Activated CD4-positive, alpha-beta T cell treated with anti-CD3 and anti-CD28 coated beads, Interleukin-10, Interleukin-2, amounts not matched to agents 100 ng/mL and 50 ng/mL, durations not matched to agents 16 hours and 8 hours (primary cell): ENCODE results near the gene PRKAG2.
"Not testable (repeated sequence)": the region's sequence is repeated elsewhere in the genome, so short reads cannot be mapped to it uniquely, and the experiment has no call there.

Experiments
- DNase-seq: peaks from one replicate; pipeline ENCODE4 v3.0.0-alpha.2; 2020

Gene PRKAG2

DNA sequence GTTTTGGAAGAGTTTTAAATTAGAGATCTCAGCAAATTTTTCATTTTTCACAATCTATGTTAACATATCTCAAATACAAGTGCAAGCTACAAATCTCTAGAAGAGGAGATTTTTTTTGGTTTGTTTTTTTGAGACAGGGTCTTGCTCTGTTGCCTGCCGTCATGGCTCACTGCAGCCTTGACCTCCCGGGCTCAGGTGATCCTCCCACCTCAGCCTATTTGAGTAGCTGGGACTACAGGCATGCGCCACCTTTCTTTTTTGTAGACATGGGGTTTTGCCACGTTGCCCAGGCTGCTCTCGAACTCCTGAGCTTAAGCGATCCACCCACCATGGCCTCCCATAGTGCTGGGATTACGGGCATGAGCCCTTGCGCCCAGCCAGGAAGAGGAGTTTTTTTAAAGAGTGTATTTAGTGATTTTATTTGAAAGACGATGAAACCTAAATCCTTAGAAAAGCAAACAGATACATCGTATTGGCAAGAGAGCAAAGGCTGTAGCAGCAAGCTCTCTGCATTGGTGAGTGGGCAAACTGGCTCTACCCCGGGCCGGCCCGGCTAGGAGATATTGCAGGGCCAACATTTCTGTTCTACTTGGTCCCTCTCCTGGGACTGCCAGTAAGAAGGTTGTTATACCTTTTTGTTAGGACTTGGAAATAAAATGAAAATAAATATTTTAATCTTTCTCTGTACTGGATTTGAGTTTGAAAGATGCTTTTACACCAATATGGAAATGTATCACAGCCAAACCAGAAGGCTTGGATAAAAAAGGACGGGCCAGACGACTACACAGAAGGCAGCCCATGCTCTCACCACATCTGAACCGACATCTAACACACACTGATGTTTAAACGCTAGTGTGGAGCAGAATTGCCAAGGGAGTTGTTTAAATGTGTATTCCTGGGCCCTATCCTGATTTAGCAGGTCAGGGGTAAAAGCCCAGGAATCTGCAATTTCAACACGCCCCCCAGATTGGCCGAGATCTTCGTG, 307.7 kb downstream of the PRKAG2 start:
- no peak for DNase-seq

DNA sequence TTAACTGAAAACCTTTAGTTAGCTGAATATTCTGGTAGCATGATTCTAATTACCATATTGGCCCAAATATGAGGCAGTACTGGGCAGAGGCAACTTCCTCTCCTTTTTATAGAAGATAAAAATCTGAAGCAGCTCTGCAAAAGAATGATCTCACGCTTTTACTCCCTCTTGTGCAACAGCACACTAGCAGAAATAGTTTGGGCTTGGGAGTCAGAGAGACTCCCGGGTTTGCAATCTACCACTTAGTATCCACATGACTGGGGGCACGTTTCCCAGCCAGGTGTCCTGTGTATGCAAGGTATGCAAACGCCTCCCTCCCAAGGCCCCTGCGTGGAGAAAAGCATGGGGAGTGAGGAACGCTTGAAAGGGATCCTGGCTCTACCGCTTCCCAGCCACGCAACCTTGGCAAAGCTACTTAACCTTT, 310.0 kb downstream of the PRKAG2 start:
- DNase-seq, result no peak

DNA sequence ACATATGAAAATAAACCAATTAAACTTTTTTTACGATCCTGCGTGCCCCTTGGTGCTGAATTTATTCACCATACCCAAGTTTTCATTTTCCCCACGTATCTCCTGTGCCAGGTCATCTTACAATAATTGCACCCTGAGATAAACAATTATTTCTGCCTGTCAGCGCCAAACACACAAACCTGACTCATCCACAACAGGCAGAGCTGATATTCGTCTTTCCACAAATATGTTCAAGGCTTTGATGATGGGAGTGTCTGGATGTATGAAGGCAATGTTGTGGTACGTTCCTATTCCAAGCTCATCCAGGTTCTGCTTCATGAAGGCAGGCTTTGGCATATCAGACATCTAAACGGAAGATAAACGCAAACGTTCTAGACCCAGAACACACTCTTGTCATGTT, 311.4 kb downstream of the PRKAG2 start:
- no peak for DNase-seq

DNA sequence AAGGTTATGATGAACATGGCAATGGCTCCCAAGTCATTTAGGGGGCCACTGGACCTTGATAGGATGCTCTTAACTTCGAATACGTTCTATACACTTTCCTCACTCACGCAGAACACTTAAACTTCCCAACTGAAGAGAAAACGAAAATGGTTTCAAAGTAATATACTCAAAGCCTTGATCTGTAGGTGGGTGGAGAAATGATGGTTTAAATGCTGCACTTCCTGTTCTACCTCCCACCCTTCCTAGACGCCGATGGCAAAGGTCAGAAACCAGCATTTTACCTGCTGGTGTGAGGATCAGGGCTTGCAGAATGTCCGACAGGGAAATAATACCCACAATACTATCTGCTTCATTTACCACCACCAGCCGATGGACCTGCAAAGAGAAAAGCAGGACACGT, 316.7 kb downstream of the PRKAG2 start:
- DNase-seq, result no peak

DNA sequence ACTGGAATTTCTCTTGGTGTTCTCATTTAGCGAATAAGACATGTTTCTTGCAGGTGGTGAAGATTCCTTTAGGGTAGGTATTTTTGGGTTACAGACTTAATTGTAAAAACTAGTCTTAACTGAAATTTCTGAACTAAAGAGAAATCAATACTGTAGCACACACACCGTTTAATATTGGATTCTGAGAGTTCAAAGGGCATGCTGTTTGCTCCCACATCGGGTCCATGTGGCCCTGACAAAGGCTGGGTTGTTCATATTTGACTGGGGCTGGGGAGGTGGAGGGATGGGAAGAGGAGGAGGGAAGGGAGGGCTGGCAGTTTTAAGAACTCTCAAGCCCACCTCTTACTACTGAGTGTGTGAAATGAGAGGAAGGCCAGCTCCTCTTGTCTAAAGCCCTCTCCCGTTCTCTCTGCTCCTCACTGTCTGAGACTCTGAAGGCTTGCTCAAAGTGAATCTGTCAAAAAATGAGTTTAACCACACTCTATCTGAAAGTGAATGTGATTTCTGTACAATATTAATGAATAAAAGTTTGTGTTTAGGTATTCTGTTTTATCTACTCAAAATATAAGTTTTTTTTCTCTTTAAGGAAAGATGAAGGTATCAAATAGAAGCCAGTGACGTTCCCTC, 317.2 kb downstream of the PRKAG2 start:
- DNase-seq, result no peak

DNA sequence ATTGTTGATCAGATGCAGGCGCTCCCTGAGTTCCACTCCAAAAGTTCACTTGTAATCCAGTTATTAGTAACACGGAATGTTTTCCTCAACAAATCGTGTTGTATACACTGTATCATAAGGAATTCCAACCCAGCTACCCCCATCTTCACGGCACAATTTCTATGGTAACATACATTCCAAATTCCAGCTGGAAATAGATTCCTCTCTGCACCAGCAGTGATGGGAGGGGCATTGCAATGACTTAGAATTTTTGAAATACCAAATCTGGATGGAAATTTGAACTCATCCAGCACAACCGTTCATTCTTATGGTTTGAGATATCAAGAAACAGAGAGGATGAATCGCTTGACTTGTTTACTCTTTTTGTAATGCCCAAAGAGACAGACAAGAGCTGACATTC, 318.3 kb downstream of the PRKAG2 start:
- no peak for DNase-seq

DNA sequence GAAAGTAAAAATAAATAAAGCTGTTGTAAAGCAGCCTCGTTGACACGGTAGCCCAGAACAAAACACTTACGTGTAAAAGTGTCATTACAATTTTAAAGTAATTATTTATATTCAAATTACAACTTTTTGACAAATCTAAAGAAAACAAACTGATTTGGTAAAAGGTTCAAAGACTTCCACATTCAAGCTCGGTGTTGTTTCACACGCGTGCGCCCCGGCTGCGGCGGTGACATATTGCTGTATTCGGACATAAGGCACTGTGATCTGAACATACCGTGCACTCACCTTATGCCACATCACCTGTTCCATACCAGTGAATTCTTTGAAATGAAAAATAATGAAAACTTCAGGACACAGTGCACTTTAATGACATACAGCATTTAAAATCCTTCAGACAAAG, 320.3 kb downstream of the PRKAG2 start:
- DNase-seq, result no peak

DNA sequence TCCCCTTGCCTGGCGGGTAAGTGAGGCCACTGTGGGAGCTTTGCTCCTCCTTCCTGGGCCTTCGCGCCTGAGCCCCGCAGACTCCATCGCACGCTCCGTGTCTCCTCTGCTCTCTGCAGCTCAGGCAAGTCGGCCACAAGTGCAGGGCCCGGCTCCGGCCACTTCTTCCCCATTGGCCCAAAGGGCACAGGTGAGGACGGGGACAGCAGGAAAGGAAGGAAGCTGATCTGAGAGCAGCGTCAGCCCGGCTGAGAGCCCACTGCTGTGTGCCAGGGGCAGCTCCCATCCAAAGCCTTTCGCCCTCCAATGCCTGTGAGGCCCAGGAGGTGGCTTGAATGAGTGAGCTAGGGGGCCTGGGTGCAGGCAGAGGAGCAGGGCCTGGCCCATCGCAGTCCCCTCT, 323.6 kb downstream of the PRKAG2 start:
- no peak for DNase-seq

DNA sequence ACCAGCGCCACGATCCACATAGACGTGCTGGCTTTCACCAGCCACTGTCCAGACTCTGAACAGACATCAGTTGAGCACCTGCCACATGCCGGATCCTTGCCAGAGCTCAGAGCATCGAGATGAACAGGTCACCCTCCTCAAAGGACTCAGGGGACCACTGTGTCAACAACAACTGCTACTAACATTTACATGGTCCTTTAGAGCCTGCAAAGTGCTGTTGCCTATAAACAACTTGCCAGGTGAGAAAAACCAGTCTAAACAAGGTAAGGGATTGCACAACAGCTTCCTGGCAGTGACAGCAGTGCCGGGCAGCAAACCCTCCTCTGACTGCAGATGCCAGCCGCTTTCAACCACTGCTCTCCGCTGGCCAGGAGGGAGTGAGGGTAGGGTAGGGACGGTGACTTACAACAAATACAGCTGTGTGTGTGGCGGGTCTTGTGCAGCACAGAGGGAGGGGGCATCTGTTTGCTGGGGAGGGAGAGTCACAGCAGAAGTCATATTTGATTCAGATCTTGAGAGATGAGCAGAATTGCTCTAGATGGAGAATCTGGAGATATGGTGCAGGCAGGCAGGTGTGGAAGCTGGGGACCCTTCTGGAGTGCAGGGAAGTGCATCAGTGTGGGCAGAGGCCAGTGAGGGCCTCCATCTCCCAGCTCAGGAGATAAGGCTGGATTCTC, 324.4 kb downstream of the PRKAG2 start:
- no peak for DNase-seq

DNA sequence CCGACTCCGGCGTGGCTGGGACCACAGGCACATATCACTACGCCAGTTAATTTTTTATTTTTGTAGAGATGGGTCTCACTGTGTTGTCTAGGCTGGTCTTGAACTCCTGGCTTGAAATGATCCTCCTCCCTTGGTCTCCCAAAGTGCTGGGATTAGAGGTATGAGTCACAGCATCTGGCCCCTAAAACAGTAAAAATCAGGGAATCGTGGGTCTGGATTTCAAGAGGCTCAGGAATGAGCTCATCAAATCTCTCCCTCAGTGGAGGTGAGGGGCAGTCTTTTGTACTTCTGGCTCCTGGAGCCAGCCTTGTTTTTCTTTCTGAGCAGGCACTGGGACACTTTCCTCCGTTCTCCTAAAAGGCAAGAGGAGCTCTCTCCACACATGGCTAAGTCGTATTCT, 325.1 kb downstream of the PRKAG2 start:
- DNase-seq, result no peak

DNA sequence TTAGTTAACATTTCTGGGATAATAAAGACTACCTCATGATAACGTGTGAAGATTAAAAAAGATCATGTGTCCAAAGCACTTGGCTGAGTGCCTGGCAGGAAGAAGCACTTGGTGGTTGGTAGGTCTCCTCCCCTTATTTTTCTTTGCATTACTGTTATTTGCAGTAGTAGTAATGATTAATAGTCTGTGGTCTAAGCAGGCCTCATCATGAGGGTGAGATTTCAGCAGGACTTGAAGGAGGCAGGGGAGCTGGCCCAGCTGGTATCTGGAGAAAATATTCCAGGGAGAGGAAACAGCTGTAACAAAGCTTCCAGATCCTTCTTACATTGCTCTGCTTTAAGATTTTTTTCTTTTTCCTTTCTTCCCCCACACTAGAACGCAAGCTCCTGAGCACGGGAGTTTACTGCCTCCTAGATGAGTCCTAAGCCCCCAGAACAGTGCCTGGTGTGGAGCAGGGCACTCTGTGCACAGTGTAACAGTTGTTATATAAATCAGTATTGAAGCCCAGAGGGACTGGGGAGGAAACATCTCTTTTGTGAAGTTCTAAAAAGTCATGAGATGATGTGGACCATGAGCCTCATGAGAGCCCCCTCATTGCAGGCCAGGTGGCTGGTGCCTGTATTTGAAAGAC, 326.1 kb downstream of the PRKAG2 start:
- no peak for DNase-seq

DNA sequence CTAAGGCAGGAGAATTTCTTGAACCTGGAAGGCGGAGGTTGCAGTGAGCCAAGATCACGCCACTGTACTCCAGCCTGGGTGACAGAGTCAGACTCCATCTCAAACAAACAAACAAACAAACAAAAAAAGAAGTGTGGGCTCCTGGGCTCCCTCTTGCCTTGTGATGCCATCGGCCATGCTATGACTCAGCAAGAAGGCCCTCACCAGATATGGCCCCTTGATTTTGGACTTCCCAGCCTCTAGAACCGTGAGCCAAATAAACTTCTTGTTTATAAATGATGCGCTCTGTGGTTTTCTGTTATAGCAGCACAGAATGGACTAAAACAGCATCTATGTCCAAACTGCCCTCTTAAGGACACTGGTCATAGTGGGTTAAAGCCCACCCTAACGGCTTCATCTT, 327.3 kb downstream of the PRKAG2 start:
- DNase-seq, result no peak

DNA sequence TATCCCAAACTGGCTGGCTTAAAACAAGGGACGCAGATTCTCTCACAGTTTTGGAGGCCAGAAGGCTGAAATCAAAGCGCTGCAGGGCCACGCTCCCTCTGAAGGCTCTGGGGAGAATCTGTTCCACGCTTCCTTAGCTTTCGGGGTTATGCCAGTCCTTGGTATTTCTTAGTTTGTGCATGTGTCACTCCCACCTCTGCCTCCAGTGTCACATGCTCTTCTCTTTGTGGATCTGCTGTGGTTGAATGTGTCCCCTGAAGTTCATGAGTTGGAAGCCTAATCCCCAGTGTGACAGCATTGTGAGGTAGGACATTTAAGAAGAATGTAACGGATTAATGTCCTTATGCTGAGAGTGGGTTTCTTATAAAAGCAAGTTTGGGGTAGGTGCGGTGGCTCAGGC, 327.8 kb downstream of the PRKAG2 start:
- no peak for DNase-seq

DNA sequence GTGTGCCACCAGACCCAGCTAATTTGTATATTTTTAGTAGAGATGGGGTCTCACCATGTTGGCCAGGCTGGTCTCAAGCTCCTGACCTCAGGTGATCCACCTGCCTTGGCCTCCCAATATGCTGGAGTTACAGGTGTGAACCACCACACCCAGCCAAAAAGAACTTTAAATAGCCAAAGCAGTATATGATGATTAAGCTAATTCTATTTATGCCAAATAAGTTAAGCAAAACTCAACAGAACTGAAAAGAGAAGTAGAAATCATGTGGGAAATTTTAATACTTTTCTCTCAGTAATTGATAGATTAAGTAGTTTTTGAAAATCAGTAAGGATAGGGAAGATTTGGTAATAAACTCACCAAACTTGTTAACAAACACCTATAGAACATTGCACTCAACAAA, 332.7 kb downstream of the PRKAG2 start:
- no peak for DNase-seq

DNA sequence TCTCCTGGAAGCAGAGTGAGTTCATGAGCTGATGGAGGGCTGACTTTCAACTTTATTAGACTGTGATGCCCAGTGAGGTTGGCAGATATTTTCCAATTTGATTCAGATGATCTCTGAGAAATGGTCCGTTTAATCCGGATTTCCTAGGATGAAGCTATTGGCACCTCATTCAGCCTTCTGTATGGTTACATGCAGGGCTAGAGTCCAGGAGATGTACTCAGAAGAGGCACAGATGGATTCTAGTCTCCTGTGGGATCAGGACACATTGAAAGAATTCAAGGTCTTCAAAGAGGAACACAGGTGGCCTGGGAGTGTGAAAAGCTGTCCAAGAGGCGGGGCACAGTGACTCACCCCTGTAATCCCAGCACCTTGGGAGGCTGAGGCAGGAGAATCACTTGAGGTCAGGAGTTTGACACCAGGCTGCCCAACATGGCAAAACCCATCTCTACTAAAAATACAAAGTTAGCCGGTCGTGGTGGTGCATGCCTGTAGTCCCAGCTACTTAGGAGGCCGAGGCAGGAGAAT, 334.2 kb downstream of the PRKAG2 start:
- DNase-seq, result no peak

DNA sequence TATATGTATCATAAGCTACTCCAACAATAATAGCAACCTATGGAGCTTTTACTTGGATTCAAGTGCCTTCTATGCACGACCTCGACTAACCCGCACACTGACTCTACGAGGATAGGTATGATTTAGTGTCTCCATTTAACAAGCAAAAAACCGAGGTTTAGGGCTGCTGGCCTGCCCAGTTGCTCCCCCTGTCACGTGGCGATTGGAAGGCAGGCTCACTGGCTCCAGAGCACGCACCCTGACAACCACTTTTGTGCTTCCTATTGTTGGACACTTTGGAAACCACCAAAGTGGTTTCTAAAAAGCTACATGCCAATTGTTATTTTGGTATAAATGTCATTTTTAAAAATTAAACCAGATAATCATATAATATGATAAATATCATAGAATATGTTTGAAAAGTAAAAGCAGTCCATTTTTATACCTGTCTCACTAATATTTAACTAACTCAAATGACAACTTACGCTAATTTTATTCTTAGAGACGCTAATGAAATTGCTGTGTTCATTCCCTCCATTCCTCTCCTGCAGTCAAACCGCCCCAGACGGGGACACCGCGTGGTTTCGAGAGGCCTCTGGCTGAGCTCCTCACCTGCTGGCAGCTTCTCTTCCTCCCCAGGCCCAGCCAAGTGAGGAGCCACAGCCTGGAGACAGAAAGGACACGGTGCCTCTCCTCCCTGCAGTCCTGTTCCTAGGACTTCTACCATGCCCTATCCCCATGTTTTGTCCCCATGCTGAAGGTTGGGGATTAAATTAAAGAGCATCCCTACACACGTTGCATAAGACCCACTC, 335.0 kb downstream of the PRKAG2 start:
- no peak for DNase-seq

DNA sequence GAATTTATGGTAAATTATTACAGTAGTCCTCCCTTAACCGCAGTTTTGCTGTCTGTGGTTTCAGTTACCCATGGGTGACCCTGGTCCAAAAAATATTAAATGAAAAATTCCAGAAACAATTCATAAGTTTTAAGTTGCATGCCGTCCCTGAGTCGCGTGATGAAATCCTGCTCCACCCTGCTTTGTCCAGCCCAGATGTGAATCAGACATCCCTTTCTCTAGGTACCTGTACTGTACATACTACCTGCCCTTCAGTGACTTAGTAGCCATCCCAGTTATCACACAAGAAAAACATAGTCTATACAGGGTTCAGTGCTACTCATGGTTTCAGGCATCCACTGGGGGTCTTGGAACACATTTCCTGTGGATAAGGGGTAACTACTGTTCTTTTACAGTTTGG, 336.8 kb downstream of the PRKAG2 start:
- DNase-seq, result no peak

DNA sequence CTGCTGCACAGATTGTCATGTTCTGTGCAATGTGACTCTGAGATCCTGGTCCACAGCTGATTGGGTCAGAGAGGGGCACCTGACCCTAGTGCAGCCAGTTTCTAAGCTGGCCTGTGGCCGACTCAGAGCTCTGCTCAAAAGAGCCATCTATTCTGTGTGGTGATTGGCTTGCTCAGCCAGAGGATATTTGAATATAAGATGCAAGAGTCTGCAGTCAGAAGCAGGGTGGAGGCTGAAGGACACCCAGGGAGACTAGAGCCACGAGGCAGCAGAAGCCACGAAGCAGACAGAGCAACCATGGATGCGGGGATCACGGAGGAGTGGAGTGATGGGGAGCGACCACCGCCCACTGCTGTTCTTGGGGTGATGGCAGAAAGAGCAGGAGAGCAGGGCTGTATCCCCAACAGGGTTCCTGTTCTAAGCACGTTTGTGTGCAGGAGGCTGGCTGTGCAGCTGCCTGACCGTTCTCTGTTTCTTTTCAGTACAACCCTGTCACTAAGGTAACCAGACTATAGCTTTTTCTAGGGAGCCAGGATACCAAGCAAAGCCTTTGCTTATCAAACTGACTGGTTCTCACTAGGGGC, 337.7 kb downstream of the PRKAG2 start:
- DNase-seq, result no peak

DNA sequence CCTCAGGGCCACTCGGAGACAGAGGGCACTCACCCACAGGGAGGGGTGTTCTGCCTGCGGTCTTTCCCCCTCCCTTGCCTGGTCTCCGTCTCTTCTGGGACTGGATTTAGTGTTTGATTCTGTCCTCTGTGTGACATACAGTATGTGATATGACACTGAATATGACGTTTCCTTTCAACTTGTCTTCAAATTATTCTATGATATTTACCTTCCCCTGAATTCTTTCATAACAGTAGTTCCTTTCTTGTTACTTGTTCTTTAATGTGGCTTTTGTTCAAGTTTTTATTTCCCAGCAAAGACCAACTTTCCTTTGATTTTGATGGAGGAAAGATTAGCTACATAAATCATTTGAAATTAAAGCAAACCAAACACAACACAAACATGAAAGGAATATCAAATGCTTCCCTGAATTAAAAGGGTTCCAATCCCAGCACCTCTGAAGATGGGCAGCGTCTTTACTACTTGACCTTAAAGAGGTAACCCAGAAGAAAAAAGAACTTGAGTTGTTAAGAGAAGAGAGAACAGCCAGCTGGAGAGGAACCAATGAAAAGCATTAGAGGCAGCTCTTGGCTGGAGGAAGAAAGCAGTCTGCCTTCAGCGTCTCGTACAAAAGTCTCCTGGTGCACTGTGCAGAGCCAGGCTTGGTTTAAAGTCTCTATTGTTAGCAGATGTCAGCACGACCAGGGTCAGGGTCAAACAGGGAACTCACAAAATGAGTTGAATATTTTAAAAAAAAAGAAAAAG, 338.9 kb downstream of the PRKAG2 start:
- no peak for DNase-seq

DNA sequence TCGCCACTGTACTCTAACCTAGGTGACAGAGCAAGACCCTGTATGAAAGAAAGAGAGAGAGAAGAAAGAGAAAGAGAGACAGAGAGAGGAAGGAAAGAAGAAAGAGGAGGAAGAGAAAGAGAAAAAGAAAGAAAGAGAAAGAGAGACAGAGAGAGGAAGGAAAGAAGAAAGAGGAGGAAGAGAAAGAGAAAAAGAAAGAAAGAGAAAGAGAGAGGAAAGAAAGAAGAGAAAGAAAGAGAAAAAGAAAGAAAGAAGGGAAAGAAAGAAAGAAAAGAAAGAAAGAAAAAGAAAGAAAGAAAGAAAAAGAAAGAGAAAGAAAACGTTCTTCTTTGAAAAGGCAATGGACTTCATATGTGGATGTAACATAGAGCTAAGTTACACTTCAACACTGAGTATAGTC, 340.7 kb downstream of the PRKAG2 start:
- not testable (repeated sequence) for DNase-seq

DNA sequence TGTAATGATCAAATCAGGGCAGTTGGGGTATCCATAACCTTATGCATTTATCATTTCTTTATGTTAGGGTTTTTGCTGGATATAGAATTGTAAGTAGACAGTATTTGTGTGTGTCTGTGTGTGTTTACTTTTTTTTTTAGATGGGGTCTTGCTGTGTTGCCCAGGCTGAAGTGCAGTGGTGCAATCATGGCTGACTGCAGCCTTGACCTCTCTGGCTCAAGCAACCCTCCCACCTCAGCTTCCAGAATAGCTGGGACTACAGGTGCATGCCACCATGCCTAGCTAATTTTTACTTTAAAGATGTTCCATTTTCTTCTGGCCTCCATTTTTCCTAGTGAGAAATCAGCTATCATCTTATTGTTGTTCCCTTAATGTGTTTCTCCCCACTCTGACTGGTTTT, 347.1 kb downstream of the PRKAG2 start:
- DNase-seq, result no peak
